SKM-1 treated with dmso at 0.1 percent for 144 hours (cell line): Measurements from ENCODE around the gene PLCB4.

Experiments used
- DNase-seq: peaks from one replicate; lab custom pipeline; 2025; ENCODE audit not compliant: unreplicated experiment; lab: John Stamatoyannopoulos, UW

The PLCB4 gene

DNA sequence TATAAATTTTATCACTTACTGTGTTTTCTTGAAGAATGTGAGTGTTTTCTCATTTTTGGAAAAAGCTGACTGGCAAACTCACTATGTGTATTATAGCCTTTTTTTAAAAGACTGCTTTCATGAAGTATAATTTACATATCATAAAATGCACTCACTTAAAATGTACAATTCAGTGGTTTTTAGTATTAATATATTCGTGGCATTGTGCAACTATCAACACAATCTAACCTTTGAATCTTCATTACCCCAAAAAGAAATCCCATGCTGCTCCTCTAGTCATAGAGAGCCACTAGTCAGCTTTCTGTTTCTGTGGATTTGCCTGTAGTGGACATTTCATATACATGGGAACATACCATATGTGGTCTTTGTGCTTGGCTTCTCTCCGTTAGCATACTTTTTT is 143.8 kb downstream of the PLCB4 start:
- no peak for DNase-seq

DNA sequence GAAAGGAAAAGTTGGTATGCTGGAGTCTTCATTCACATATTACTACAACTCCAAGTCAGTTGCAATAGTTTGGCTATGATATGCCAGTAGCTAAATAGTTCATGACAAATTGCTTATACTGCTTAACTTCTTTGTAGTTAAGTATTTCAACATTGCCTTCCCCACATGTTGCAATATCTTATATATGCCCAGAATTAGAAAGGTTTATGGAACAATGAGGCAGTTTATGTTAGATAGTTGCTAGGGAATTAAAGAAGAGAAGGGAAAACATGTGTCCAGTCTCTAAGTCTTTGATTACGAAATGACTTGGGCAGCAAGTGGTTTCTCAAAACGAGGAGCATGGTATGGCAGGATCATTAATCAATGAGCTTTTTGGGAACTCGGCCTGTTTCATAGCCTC is 145.8 kb downstream of the PLCB4 start:
- peak; percentile 2 for DNase-seq

DNA sequence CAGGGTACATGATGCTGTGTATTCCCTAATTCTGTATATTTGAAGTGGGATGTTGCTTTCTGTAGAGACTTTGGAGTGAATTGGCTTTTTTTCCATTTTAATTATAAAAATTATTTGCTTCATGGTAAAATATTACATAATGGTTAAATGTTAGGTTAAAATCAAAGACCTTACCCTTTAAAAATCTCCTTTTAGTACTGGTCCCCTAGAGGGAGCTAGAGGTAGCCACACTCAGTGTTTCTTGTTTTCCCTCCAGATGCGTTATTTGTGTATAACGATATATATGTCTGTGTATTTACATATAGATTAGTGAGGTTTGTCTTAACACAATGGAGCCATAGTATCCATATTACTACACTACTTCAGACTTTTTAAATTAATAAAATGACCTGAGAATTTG is 146.7 kb downstream of the PLCB4 start:
- no peak for DNase-seq

DNA sequence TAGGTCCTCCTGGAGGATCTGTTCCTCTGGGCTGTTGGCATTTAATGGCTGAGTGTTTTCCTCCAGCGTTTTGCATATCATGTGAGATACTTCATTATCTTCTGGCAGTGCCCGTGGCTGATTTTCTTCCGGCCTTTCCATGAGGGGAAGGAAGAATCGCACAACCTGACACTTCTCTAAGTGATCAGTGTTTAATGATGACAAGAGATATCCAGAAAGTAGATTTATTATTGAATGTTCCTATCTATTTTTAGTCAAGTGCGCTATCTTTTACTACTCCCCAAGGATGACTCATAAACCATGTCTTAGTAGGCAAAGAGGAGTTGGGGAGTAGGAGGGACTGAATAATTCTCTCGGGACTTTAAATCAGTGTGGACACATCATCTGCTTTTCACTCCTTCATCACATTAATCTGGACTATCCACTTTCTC is 149.7 kb downstream of the PLCB4 start:
- no peak for DNase-seq

DNA sequence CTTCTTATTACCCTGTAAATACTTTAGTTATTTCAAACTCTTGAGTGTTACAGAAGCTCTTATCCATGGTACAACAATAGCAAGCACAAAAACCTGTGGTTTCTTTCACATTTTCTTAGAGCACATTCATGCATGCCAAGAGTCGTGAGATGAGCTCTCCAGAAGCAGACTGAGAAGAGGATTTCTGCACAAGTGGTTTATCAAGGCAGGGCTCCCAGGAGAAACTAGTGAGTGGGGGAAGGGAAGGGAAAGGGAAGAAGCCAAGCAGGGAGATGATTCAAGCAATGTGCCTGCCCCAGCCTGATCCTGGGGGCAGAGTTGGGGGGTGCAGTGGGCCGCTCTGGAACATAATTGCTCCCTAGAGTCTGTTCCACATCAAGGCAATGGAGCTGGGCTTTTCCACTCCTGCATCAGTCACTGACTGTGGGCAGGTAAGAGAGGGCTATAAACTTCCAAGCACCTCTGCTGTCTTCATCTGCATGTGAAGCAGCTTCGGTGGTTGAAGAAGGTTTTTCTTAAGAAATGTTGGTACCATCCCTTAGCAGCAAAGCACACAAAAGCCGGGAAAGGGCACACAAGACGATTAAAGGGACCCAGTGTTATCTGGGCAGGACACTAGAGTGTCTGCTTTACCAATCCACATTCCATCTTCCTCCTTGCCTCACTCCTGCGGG is 152.1 kb downstream of the PLCB4 start:
- no peak for DNase-seq

DNA sequence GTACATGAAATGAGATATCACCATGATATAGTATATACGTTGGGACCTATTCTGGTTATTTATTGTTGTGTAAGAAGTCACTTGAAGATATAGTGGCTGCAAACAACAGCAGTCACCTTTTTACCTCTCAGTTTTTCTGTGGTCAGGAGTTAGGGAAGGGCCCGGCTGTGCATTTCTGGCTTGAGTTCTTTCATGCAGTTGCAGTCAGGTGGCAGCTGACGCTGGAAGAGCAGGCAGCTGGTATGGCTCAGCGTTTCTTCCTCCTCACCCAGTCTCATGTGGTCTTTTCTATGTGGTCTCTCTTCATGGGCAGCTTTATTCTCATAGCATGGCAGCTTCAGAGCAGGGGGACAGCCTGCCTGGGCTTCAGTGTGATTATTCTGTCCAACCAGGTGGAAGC is 154.4 kb downstream of the PLCB4 start:
- no peak for DNase-seq

DNA sequence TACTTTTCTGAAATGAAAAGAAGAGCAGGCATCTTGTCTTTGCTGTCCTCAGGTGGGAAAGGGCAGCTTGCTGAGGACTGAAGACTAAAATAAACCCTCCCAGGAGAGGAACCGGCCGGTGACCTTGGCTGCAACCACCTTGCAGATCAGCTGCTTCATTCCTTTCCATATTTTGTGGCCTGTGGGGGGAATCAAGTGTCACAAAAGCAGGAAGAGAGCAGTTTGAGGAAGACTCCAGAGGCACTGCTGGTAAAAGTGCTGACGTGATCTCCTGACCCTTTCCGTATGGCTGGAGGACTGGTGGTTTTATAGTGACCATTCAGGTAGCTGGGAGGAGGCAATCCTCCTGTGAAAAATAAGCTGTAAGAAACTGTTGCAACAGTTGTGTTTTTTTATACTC is 157.0 kb downstream of the PLCB4 start:
- DNase-seq: no peak

DNA sequence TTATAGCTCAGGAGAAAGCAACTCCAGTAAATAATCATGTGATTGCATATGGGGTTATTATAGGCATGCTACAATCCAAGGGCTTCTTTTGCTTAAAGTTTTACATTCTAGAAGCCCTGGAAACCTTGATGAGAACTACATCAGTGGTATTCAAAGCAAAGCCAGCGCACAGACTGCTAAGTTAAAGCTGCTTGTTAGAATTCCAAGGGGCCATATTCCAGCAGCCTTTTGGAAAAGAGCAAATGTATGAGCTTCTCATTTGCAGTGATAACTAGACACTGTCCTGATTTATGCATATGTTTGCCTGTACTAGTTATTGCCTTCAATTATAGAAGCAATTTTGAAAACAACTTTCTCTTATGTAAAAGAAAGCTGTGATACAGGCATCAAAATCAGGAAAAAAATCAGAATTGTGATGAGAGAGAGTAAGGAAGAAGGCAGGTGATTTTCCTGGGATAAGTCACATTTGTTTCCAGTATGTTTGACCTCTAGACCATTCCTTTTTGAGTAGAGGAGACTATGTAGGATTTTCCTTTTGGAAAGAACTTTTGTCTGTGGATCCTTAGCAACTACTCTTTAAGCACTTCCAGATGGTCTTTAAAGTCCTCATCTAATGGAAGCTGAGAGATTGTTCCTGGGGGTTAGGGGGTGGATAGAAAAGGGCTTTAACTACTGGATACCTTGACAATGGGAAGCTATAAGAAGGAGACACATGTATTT is 159.2 kb downstream of the PLCB4 start:
- DNase-seq: no peak

DNA sequence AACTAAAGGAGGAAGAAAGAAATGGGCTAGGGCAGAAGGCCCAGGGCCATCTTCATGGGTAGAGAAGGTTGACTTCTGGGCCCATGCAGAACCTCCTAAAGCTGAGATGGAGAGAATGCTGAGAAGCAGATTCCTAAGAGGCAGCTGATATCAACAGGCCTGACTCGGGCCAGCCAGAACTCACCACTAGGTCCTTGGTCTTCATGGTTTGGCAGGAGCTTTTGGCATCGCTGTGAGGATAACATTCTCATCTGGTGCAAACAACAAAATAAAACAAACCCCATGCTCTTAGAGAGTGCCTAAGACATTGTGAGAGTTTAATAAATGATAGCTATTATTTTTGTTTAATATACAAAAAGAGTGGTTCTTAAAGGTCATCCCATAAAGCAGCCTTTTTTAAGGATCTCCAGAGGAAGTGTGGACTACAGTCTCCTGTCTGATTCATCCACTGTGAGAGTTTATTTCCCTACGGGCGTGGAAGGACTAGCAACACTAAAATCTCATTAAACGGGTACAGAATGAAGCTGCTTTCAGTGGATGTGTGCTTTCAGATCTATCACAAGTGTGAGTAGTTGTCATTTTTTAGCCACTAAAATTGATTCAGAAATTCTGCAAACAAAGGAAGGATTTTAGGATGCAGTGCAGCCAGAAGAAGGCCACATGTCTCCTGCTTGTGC is 160.0 kb downstream of the PLCB4 start:
- no peak for DNase-seq

DNA sequence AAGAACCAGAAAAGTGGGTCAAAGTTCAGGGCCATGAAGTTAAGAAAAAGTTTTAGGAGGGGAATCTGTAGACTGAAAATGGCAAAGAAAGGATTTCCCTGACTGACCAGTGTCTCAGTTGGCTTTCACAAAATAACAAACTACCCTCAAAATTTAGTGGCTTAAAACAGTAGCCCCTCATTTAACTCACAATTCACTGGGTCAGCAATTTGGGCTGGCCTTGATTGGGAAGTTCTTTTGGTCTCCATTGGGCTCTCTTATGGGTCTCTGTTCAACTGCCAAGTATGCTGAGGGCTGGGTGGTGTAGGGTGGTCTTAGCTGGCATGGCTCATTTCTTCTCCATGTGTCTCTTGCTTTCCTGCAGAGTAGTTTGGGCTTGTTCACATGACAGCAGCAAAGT is 161.5 kb downstream of the PLCB4 start:
- DNase-seq: no peak

DNA sequence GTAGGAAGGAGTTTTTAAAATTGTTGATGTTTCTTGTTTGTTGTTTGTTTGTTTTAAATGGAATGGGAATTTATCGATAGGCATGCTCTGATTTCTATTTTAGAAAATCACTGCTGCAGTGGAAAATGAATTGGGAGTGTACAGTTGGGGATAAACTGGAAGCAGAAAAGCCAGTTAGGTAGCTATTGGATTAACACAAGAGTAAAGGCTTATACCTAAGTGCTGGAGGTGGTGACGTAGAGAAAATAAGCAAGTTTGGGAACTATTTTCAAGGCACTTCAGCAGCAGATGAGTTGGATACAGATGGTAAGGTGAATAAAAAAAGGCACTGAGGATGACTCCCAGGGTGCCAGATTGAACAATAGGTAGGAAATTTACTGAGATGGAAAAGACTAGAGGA is 164.9 kb downstream of the PLCB4 start:
- DNase-seq: no peak

DNA sequence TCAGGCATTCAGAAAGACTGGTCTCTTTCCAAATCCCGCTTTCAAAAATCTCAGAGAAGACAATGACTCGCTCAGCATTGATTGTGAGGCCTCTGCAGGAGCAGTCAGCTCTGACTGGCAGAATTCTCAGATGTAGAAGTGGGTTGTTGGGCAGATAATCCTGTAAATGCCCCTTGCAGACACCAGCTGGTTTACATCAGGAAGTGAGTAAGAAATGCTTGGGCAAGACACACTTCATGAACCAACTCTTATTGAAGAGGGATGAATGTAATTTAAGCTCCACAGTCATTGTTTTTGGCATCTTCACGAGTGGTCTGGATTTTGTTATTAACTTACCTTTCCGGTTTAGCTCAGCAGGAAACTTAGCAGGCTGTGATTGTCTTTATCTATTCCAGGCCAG is 166.6 kb downstream of the PLCB4 start:
- no peak for DNase-seq

DNA sequence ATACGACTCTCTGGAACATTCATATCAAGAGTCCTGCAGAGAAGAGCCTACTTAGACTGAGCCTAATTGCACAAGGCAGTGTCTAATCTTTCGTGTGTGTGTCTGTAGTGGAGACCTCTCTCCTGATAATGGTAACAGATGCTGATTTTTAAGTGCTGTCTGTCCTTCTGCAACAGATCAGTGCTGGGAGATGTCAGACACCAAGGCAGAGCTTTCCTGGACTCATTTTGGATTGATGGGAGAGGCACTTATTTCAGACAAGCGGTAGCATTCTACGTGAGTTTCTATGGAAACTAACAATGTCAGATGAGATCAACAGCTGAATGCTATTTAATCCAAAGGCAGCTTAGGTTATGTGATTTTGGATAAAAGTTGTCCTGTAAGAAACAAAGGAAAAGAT is 167.6 kb downstream of the PLCB4 start:
- DNase-seq: no peak

DNA sequence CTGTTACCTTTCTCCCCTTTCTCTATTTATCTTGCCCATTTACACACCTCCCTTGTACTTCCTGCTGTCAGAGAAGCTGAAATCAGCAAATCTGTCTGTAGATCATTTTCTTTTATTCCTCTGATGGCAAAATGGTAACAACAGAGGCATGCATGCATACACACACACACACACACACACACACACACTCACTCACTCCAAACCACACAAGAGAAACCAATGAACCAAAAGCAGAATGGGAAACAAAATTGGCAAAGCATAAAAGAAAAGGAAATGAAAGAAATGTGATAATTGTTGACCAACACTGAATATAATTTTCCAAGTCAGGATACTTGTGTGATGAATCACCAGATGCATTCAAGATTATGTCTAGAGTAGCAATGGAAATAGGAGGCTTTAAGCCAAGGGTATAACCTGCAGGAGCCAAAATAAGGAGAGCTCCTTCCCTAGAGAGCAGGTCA is 172.4 kb downstream of the PLCB4 start:
- no peak for DNase-seq

DNA sequence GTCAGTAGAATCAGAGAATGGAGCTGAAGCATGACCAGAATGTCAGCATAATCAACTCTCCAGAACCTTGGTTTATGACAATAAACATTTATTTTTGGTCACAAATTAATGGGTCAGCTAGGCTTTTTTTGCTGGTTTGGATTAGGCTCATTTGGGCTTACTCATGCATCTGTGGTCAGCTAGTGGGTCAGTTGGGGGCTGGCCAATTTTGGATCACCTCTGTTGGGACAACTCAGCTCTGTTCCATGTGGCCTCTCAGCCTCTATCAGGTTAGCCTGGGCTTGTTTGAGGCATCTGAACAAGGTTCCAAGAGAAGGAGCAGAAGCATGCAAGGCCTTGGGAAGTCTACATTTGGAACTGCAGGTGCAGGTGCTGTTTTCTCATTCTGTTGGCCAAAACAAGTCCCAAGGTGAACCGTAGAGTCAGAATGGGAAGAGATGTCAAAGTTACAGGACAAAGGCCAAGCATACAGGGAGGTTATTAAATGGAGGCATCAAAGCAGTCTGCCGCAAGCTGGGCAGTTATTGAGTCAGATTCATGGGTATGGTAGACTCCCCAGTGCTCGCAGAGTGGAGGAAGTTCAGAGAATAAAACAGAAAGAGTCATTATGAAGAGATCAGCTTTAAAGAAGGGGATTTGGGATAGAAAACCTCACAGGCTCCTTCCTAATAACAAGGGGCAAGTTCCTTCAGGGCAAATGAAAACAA is 173.0 kb downstream of the PLCB4 start:
- no peak for DNase-seq

DNA sequence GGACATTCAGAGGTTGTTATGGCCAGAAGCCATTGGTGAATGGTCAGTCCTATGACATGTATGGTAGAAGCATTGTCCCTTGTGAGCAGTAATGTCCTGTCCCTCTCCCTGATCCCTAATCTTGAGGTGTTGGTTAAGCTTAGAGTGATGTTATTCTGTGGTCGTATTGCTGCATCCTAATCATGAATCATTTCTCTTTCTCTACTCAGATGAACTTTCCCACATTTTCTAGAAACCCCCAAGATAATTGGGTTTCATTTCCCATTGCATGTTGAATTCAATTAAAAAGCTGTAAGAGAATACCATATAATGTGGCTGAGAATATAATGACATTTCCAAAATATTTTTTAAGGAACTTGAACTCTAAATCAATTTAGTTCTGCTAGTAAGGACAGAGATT is 175.1 kb downstream of the PLCB4 start:
- no peak for DNase-seq

DNA sequence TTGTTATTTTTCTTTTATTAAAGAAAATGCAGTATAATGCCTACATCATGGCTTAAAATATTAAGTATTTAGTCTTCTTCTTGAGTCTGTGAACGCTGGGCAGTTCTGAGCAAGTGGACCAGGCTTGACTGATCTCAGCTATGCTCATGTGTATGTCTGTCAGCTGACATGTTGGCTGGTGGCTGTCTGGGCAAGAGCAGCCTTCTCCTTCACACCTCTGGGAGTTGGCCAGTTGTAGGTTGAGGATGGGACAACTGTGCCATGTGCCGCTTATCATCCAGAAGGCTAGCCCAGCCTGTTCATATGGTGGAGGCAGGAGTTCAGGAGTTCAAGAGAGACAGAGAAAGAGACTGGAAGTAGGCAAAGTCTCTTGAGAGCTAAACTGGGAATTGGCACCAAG is 175.9 kb downstream of the PLCB4 start:
- DNase-seq: no peak

DNA sequence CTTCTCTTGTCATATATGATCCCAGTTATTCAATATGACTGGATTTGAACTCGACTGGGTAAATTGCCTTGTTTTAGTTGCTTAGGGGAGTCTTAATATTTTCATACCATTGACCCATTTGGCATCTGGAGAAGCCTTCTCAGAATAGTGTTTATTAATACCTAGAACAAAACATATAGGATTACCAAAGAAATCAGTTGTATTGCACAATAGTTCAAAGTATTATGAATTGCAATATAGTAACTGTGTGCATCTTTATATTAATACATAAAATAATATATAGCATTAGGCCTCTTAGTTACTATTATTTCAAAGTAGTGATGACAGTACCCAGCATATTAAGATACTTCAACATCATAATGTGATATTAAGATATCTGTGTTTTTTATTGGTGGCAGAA is 177.8 kb downstream of the PLCB4 start:
- DNase-seq: no peak

DNA sequence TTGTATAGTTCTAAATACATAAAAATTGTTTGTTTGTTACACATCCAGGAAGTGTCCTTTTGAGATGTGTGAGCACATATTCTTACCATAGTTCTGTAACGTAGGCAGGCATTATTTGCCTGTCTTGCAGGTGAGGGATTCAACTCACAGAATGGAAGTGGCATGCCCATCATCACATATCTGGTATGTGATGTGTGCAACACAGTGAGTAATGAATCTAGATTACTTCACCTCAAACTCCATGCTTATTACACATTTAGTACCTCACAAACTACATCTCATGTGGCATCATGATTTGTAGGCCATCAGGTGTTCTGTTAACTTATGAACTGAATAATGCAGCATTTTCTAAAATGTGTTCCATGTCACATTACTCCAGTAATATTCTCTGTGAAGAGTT is 181.6 kb downstream of the PLCB4 start:
- no peak for DNase-seq

DNA sequence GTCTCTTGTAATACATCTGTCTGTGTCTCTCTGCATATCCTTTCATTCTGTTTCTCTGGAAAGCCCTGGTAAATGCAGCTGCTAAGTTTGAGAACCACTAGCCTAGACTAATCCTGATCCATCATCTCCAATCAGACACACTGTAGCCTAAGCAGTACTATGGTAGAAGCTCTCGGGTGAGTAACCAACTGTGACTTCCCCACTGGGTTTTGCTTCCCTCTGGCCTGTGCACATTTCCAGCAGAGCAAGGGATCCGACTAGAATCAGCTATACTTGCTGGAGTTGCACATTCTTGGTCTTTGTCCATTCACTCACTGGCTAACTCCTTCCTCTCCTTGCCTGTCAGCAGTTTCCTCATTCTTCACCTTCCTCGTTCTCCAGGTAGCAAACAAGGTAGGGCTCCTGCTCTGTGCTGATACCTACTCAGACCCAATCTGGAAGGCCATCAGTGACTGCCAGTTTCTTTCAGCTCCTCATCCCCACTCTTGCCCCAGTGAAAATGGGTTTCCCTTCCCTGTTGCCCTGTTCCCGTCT is 184.2 kb downstream of the PLCB4 start:
- DNase-seq: no peak

DNA sequence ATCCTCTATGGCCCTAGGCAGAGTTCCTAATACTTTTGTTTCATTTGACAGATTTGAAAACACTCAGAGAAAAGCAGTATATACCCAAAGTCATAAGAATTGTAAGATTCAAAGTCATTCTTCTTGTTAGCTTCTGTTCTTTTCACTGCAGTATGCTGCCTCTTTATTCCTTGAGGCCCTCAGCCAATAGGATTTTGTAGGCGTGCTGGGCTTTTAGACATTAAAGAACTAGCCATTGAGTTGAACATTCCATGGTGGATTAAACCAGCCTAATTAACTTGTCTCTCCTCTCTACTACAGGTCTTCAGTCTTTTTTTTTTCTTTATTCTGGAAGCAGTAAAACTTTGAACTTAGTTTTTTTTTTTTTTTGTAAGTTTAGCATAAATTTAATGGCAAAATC is 186.3 kb downstream of the PLCB4 start:
- no peak for DNase-seq
